ENCODE measurements around the gene SLC12A3.

SLC12A3 gene

GRCh38 chr16:56895813-56896212, 30.8 kb downstream of the SLC12A3 start:
- DNase-seq: no peak

GRCh38 chr16:56896244-56896643, 31.2 kb downstream of the SLC12A3 start:
- DNase-seq: no peak

- no peak for DNase-seq
These were observed 32.2 kb downstream of the SLC12A3 start for GRCh38 chr16:56897026-56897799.

- no peak for DNase-seq
These were observed 33.8 kb downstream of the SLC12A3 start for GRCh38 chr16:56898847-56899246.

- DNase-seq: no peak
These were observed 38.9 kb downstream of the SLC12A3 start for GRCh38 chr16:56903866-56904265.

- no peak for DNase-seq
These were observed 42.4 kb downstream of the SLC12A3 start for GRCh38 chr16:56907401-56907800.

GRCh38 chr16:56909527-56909979, 44.5 kb downstream of the SLC12A3 start:
- no peak for DNase-seq

GRCh38 chr16:56910112-56910511, 45.1 kb downstream of the SLC12A3 start:
- no peak for DNase-seq

- DNase-seq: no peak
These were observed 45.9 kb downstream of the SLC12A3 start for GRCh38 chr16:56910654-56911539.

GRCh38 chr16:56911771-56912571, 47.0 kb downstream of the SLC12A3 start:
- DNase-seq: no peak

- no peak for DNase-seq
These were observed 48.0 kb downstream of the SLC12A3 start for GRCh38 chr16:56912746-56913708.

- DNase-seq: no peak
These were observed 49.9 kb downstream of the SLC12A3 start for GRCh38 chr16:56914896-56915295.

- no peak for DNase-seq
These were observed 50.5 kb downstream of the SLC12A3 start for GRCh38 chr16:56915336-56916119.

- DNase-seq: no peak
These were observed 51.8 kb downstream of the SLC12A3 start for GRCh38 chr16:56916571-56917403.

GRCh38 chr16:56918467-56919012, 53.5 kb downstream of the SLC12A3 start:
- DNase-seq: no peak

GRCh38 chr16:56919099-56919800, 54.2 kb downstream of the SLC12A3 start:
- no peak for DNase-seq

GRCh38 chr16:56921571-56921970, 56.6 kb downstream of the SLC12A3 start:
- no peak for DNase-seq

GRCh38 chr16:56923481-56924091, 58.6 kb downstream of the SLC12A3 start:
- no peak for DNase-seq

GRCh38 chr16:56927471-56927870, 62.5 kb downstream of the SLC12A3 start:
- no peak for DNase-seq
